IMR-90 (cell line): ENCODE measurements around the gene AMOTL2. TPM values are rescaled to one million over a fixed set of nuclear protein-coding genes. Genes with fewer than 3 reads are reported as not detected.

Experiments
- MXI1 ChIP-seq: IDR thresholded peaks from 2 replicates; pipeline ENCODE4 v1.6.1; 2012; ENCODE audit warnings: low read depth, mild to moderate bottlenecking, low read length, moderate library complexity, borderline replicate concordance
- NFE2L2 ChIP-seq: fragments of 150-350 bp; IDR thresholded peaks from 2 replicates; pipeline ENCODE4 v1.6.1; 2016; ENCODE audit warnings: low read depth, mild to moderate bottlenecking, low read length
- polyA plus RNA-seq, 3 experiments: library from polyadenylated mRNA; depleted of rRNA; stranded (reverse); fragments of >200 nt; gene quantifications; 2 replicates each; pipeline ENCODE4 v1.2.3, GENCODE V29; 2012; ENCODE audit warnings: low replicate concordance in 1 of 3
- total RNA-seq: library from RNA; depleted of rRNA; stranded (reverse); fragments of >200 nt; gene quantifications from 2 replicates; pipeline ENCODE4 v1.2.3, GENCODE V29; 2012
- TF ChIP-seq, protein P1 (sequence below): fragments of 150-350 bp; IDR thresholded peaks from 2 replicates; pipeline ENCODE4 v1.6.1; 2016; ENCODE audit warnings: low read depth, mild to moderate bottlenecking, low read length, moderate library complexity, borderline replicate concordance

The AMOTL2 gene
- total and polyA plus RNA-seq, 2 of the 4 experiments (the other 2 are of a cell fraction): 162 to 176 TPM

DNA sequence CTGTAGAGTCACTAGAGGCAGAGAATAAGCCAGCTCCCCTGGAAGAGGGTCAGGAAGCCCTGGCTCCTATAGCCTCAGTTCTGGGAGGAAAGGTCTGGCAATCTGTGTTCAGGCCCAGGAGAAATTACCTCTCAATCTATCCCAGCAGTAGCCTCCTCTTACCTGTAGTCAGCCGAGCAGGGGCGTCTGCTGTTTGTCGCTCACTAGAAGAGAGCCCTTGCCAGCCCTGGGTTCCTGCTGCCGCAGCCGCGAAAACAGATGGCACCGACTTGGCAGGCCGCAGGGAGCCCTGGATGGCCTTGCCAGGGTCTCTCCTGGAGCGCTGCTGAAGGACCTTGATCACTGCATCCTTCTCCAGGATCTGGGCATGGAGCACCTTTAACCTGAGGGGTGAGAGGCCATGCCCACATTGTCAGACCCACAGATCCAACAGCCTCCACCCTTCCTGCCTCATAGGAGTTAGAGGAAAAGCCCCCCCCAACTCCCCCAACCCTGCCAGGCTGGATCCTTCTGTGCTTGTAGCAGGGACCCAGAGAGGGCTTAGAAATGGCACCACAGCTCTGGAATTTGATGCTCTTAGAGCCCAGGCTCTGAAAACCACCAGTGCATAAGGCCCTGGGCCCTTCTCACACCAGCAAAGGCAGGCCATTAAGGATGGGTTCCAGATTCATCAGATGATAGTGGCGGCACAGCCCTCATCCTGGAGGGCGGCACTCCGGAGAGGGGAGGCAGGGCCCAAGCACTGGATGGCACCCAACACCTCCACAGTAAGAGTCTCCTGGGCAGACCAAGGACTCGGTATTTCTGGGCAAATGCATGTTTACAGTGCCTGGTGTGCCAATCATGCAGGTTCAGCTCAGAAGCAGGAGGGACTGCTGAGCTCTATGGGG is 14.9 kb downstream of the AMOTL2 start (continued):
- TF ChIP-seq, protein P1, sequence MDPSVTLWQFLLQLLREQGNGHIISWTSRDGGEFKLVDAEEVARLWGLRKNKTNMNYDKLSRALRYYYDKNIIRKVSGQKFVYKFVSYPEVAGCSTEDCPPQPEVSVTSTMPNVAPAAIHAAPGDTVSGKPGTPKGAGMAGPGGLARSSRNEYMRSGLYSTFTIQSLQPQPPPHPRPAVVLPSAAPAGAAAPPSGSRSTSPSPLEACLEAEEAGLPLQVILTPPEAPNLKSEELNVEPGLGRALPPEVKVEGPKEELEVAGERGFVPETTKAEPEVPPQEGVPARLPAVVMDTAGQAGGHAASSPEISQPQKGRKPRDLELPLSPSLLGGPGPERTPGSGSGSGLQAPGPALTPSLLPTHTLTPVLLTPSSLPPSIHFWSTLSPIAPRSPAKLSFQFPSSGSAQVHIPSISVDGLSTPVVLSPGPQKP: no peak
- TF ChIP-seq NFE2L2: no peak
- TF ChIP-seq MXI1: no peak
